Neuronal stem cell (in vitro differentiated cells): ENCODE measurements around the gene SLC16A10.
A peak's percentile ranks its signal among the peaks of the same experiment; 100 is the strongest.

ENCODE experiments used
- DNase-seq: peaks from one replicate; pipeline ENCODE4 v3.0.0-alpha.2; 2013; ENCODE audit warnings: low spot score
- H2AFZ ChIP-seq: one replicate; pipeline ENCODE4 v1.6.1; 2013; ENCODE audit warnings: mild to moderate bottlenecking, low read length, inconsistent platforms
- H2AK5ac ChIP-seq: 2 replicates; pipeline ENCODE4 v1.6.1; 2013; ENCODE audit warnings: low read depth, mild to moderate bottlenecking, inconsistent platforms, low read length, moderate library complexity, mixed read lengths
- H2BK120ac ChIP-seq: 2 replicates; pipeline ENCODE4 v1.6.1; 2013; ENCODE audit warnings: low read depth, mild to moderate bottlenecking, inconsistent platforms, low read length, moderate library complexity, mixed read lengths
- H2BK12ac ChIP-seq: one replicate; pipeline ENCODE4 v1.6.1; 2013; ENCODE audit warnings: low read length, inconsistent platforms
- H2BK15ac ChIP-seq: 2 replicates; pipeline ENCODE4 v1.6.1; 2013; ENCODE audit warnings: mild to moderate bottlenecking, low read length, inconsistent platforms, mixed read lengths
- H2BK5ac ChIP-seq: one replicate; pipeline ENCODE4 v1.6.1; 2013; ENCODE audit warnings: inconsistent platforms, mild to moderate bottlenecking, low read length, moderate library complexity
- H3K14ac ChIP-seq: one replicate; pipeline ENCODE4 v1.6.1; 2013; ENCODE audit warnings: low read length, inconsistent platforms
- H3K18ac ChIP-seq: 2 replicates; pipeline ENCODE4 v1.6.1; 2013; ENCODE audit warnings: low read length, inconsistent platforms
- H3K23ac ChIP-seq: 2 replicates; pipeline ENCODE4 v1.6.1; 2013; ENCODE audit warnings: low read depth, mild to moderate bottlenecking, mixed read lengths, low read length, inconsistent platforms; ENCODE audit not compliant: poor library complexity
- H3K27ac ChIP-seq: replicated peaks from 3 replicates; pipeline ENCODE4 v1.5.1; 2013; ENCODE audit warnings: low read length, inconsistent platforms
- H3K27me3 ChIP-seq, 3 experiments: 2 replicates each; pipeline ENCODE4 v1.6.1; 2013; ENCODE audit warnings: low read length in 3 of 3, mild to moderate bottlenecking in 2 of 3, inconsistent platforms in 1 of 3, low read depth in 1 of 3, mixed read lengths in 1 of 3, moderate library complexity in 1 of 3; ENCODE audit not compliant: control insufficient read depth in 3 of 3, insufficient read depth in 3 of 3
- H3K36me3 ChIP-seq, 2 donors: replicated peaks in 1 of 2; 2 replicates each; pipeline ENCODE4 v1.6.1; 2013; ENCODE audit warnings: low read length in 2 of 2; ENCODE audit not compliant: control insufficient read depth in 2 of 2, insufficient read depth in 2 of 2
- H3K4ac ChIP-seq: 2 replicates; pipeline ENCODE4 v1.6.1; 2013; ENCODE audit warnings: inconsistent platforms, mild to moderate bottlenecking, low read length, moderate library complexity
- H3K4me1 ChIP-seq, 2 donors: 1 replicate in 1 of 2; 2 replicates in 1 of 2; pipeline ENCODE4 v1.6.1; 2013; ENCODE audit warnings: low read length in 2 of 2, low read depth in 1 of 2; ENCODE audit not compliant: control insufficient read depth in 2 of 2, insufficient read depth in 1 of 2
- H3K4me2 ChIP-seq: one replicate; pipeline ENCODE4 v1.6.1; 2013; ENCODE audit warnings: mild to moderate bottlenecking, low read length, inconsistent platforms; ENCODE audit not compliant: insufficient read depth, poor library complexity, severe bottlenecking
- H3K4me3 ChIP-seq, 2 donors: 2 replicates each; pipeline ENCODE4 v1.5.1; 2013; ENCODE audit warnings: low read length in 2 of 2, mild to moderate bottlenecking in 2 of 2, inconsistent platforms in 1 of 2, moderate library complexity in 1 of 2
- H3K79me1 ChIP-seq: one replicate; pipeline ENCODE4 v1.6.1; 2013; ENCODE audit warnings: low read depth, mild to moderate bottlenecking, inconsistent platforms, low read length, moderate library complexity
- H3K9ac ChIP-seq: one replicate; pipeline ENCODE4 v1.6.1; 2013; ENCODE audit warnings: mild to moderate bottlenecking, low read depth, low read length, inconsistent platforms; ENCODE audit not compliant: poor library complexity
- H3K9me3 ChIP-seq, 2 donors: replicated peaks in 1 of 2; 2 replicates each; pipeline versions ENCODE3 to v1.6.1; 2013; ENCODE audit warnings: low read length in 2 of 2, mild to moderate bottlenecking in 2 of 2, inconsistent platforms in 1 of 2, low read depth in 1 of 2, mixed read lengths in 1 of 2, moderate library complexity in 1 of 2; ENCODE audit not compliant: control insufficient read depth in 2 of 2, insufficient read depth in 1 of 2
- H4K8ac ChIP-seq: one replicate; pipeline ENCODE4 v1.6.1; 2013; ENCODE audit warnings: low read depth, mild to moderate bottlenecking, inconsistent platforms, low read length, moderate library complexity
- H4K91ac ChIP-seq: one replicate; pipeline ENCODE4 v1.6.1; 2013; ENCODE audit warnings: low read length, low read depth, mild to moderate bottlenecking, inconsistent platforms; ENCODE audit not compliant: poor library complexity
- WGBS, 2 donors: extraction: QIAGEN DNeasy Blood & Tissue Kit; methylation state at CpG; one replicate each; pipeline ENCODE4 v1.1.7; 2013; ENCODE audit warnings: missing lambda C conversion rate in 2 of 2, mixed read lengths in 1 of 2; ENCODE audit not compliant: insufficient read length in 2 of 2, insufficient replicate concordance in 1 of 2; ENCODE audit errors: extremely low coverage in 2 of 2; 5-methylcytosine and 5-hydroxymethylcytosine counted together

Gene SLC16A10

GRCh38 chr6:111114482-111114881 is 27.2 kb downstream of the SLC16A10 start:
- Histone ChIP-seq H3K79me1 (no peaks in the 10 kb centered on the region), H2BK15ac (no peak overlapping the region), H2BK120ac (no peak overlapping the region), H3K9me3 (no peaks in the 10 kb centered on the region), H4K8ac (no peak overlapping the region), H2BK5ac (no peak overlapping the region), H3K23ac (no peak overlapping the region), H3K4me1 (peaks cover 0 to 4% of the 10 kb centered on the region in 2 donors), H3K14ac (no peak overlapping the region), H2AFZ (no peak overlapping the region), H4K91ac (no peak overlapping the region), H2AK5ac (no peak overlapping the region), H3K18ac (no peak overlapping the region), H3K4me2 (no peak overlapping the region), H2BK12ac (no peak overlapping the region), H3K4me3 (no peak overlapping the region), H3K27ac (no peak overlapping the region), H3K36me3 (no peaks in the 10 kb centered on the region), H3K4ac (no peak overlapping the region), H3K27me3 (peaks cover 0 to 7% (median 0%) of the 10 kb centered on the region in 3 experiments), H3K9ac (no peak overlapping the region)
- DNase-seq, result no peak
- WGBS, 2 donors, result no CpG with 5 or more reads among the region's 1 CpG

GRCh38 chr6:111118826-111119225 is 31.5 kb downstream of the SLC16A10 start:
- no peak overlapping the region for H3K9ac ChIP-seq
- no peak overlapping the region for H2AK5ac ChIP-seq
- H3K4me2 ChIP-seq, result no peak overlapping the region
- no peak overlapping the region for H3K4ac ChIP-seq
- no peak overlapping the region for H3K4me3 ChIP-seq
- H3K36me3 ChIP-seq, result no peaks in the 10 kb centered on the region
- WGBS, 2 donors, result no CpG with 5 or more reads among the region's 2 CpGs
- H2AFZ ChIP-seq, result no peak overlapping the region
- H3K27me3 ChIP-seq, result peaks cover 0 to 7% (median 0%) of the 10 kb centered on the region in 3 experiments
- H3K4me1 ChIP-seq, result peaks cover 0 to 2% of the 10 kb centered on the region in 2 donors
- H2BK5ac ChIP-seq, result no peak overlapping the region
- no peaks in the 10 kb centered on the region for H3K9me3 ChIP-seq
- H3K23ac ChIP-seq, result no peak overlapping the region
- H3K79me1 ChIP-seq, result no peaks in the 10 kb centered on the region
- no peak overlapping the region for H4K91ac ChIP-seq
- no peak overlapping the region for H2BK12ac ChIP-seq
- no peak overlapping the region for H4K8ac ChIP-seq
- H2BK15ac ChIP-seq, result no peak overlapping the region
- H3K14ac ChIP-seq, result no peak overlapping the region
- no peak overlapping the region for H3K27ac ChIP-seq
- DNase-seq, result no peak
- H3K18ac ChIP-seq, result no peak overlapping the region
- H2BK120ac ChIP-seq, result no peak overlapping the region

- H3K27me3 ChIP-seq, result peaks cover 0 to 7% (median 0%) of the 10 kb centered on the region in 3 experiments
- no peak overlapping the region for H4K8ac ChIP-seq
- H2AK5ac ChIP-seq, result no peak overlapping the region
- H2BK120ac ChIP-seq, result no peak overlapping the region
- no peak overlapping the region for H3K23ac ChIP-seq
- no peak overlapping the region for H3K14ac ChIP-seq
- DNase-seq, result no peak
- no peak overlapping the region for H3K4me2 ChIP-seq
- H3K9me3 ChIP-seq, result no peaks in the 10 kb centered on the region
- no peak overlapping the region for H2BK5ac ChIP-seq
- WGBS, 2 donors, result no CpG with 5 or more reads among the region's 2 CpGs
- no peak overlapping the region for H3K18ac ChIP-seq
- no peak overlapping the region for H2BK15ac ChIP-seq
- no peaks in the 10 kb centered on the region for H3K79me1 ChIP-seq
- H2BK12ac ChIP-seq, result no peak overlapping the region
- H3K4me1 ChIP-seq, result peaks cover 0 to 2% of the 10 kb centered on the region in 2 donors
- no peak overlapping the region for H2AFZ ChIP-seq
- no peak overlapping the region for H3K4ac ChIP-seq
- H3K27ac ChIP-seq, result no peak overlapping the region
- no peak overlapping the region for H3K4me3 ChIP-seq
- no peak overlapping the region for H3K9ac ChIP-seq
- H4K91ac ChIP-seq, result no peak overlapping the region
- H3K36me3 ChIP-seq, result no peaks in the 10 kb centered on the region
Observed at GRCh38 chr6:111119571-111120329, 32.4 kb downstream of the SLC16A10 start.

- Histone ChIP-seq H2BK12ac (peak overlapping the region; percentile 92), H3K9ac (no peak overlapping the region), H2BK5ac (peak overlapping the region; percentile 13), H3K4me2 (no peak overlapping the region), H4K91ac (no peak overlapping the region), H2BK120ac (no peak overlapping the region), H2AFZ (no peak overlapping the region), H3K4me1 (peaks cover 0 to 2% of the 10 kb centered on the region in 2 donors), H4K8ac (no peak overlapping the region), H3K36me3 (no peaks in the 10 kb centered on the region), H3K27me3 (peaks cover 0 to 7% (median 0%) of the 10 kb centered on the region in 3 experiments), H2BK15ac (no peak overlapping the region), H3K79me1 (no peaks in the 10 kb centered on the region), H3K14ac (no peak overlapping the region), H3K27ac (no peak overlapping the region), H3K18ac (peak overlapping the region; percentile 22), H3K23ac (no peak overlapping the region), H3K4ac (no peak overlapping the region), H3K9me3 (no peaks in the 10 kb centered on the region), H3K4me3 (no peak overlapping the region), H2AK5ac (no peak overlapping the region)
- WGBS, 2 donors, result no CpG with 5 or more reads among the region's 4 CpGs
- no peak for DNase-seq
Observed at GRCh38 chr6:111121789-111122350, 34.6 kb downstream of the SLC16A10 start.
